KMS-11 (cell line): Measurements from ENCODE around the gene PPIA.

Experiments
- H2AFZ ChIP-seq: fragments of 200-600 bp; sonication (generic); 2 replicates; pipeline ENCODE4 v1.6.1; 2016; ENCODE audit warnings: antibody characterized with exemption, mixed run types, low read depth
- H3K27ac ChIP-seq: fragments of 200-600 bp; sonication (generic); 2 replicates; pipeline ENCODE4 v1.6.1; 2016; ENCODE audit warnings: mild to moderate bottlenecking, mixed run types
- H3K27me3 ChIP-seq: fragments of 200-600 bp; sonication (generic); 2 replicates; pipeline ENCODE4 v1.6.1; 2017; ENCODE audit warnings: mild to moderate bottlenecking, low read depth, mixed run types, moderate library complexity; ENCODE audit not compliant: insufficient read depth
- H3K36me3 ChIP-seq: fragments of 200-600 bp; sonication (generic); 2 replicates; pipeline ENCODE4 v1.6.1; 2017; ENCODE audit warnings: mild to moderate bottlenecking, mixed run types; ENCODE audit not compliant: insufficient read depth
- H3K4me1 ChIP-seq: fragments of 200-600 bp; sonication (generic); 2 replicates; pipeline ENCODE4 v1.6.1; 2016; ENCODE audit warnings: mild to moderate bottlenecking, low read depth, mixed run types; ENCODE audit not compliant: poor library complexity, severe bottlenecking
- H3K4me2 ChIP-seq: fragments of 200-600 bp; sonication (generic); 2 replicates; pipeline ENCODE4 v1.7.0; 2016; ENCODE audit warnings: mild to moderate bottlenecking, mixed run types
- H3K4me3 ChIP-seq: fragments of 200-600 bp; sonication (generic); IDR thresholded peaks from 2 replicates; pipeline ENCODE4 v1.6.1; 2017; ENCODE audit warnings: low read depth, low read length, mixed read lengths; ENCODE audit not compliant: insufficient read depth
- H3K79me2 ChIP-seq: fragments of 200-600 bp; sonication (generic); 2 replicates; pipeline ENCODE4 v1.6.1; 2016; ENCODE audit warnings: low read depth, mixed run types; ENCODE audit not compliant: insufficient read depth
- H3K9ac ChIP-seq: fragments of 200-600 bp; sonication (generic); 2 replicates; pipeline ENCODE4 v1.6.1; 2016; ENCODE audit warnings: mild to moderate bottlenecking, mixed run types
- H4K20me1 ChIP-seq: fragments of 200-600 bp; sonication (generic); 2 replicates; pipeline ENCODE4 v1.6.1; 2016; ENCODE audit warnings: mild to moderate bottlenecking, mixed run types; ENCODE audit not compliant: insufficient read depth
- TF ChIP-seq, protein P1 (sequence below): fragments of 200-600 bp; sonication (generic); conservative IDR thresholded peaks from 2 replicates; pipeline ENCODE4 v1.6.1; 2017; ENCODE audit warnings: low read depth, mild to moderate bottlenecking, antibody characterized with exemption, low read length, moderate library complexity, mixed read lengths

The PPIA gene

DNA sequence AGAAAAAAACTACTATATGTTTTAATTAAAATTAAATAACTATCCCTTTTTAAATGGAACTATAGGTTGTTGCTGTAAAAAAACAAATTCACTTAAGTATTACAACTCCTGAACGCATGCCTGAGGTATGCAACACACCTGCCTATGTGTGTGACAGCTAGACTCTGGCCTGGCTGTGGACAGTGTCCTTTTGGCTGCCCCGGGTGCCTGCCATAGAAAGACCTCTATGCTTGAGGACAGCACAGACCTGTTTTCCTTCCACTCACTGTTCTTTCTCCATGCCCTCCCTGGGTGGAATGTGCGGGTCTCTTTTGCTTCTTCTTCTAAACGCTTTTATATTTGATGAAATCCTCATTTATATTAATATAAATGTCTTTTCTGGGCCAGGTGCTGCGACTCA is 6.5 kb upstream of the PPIA start:
- Histone ChIP-seq H2AFZ (no peak overlapping the region), H3K4me3 (no peak overlapping the region), H3K36me3 (no peaks in the 10 kb centered on the region), H4K20me1 (no peaks in the 10 kb centered on the region), H3K27ac (no peak overlapping the region), H3K4me2 (0 out of 2 replicates have a peak overlapping the region, but pooled peaks have one; percentile 22), H3K4me1 (peaks cover 47% of the 10 kb centered on the region), H3K79me2 (peaks cover 1% of the 10 kb centered on the region; the same call in 1 of the 2 replicates), H3K27me3 (no peaks in the 10 kb centered on the region), H3K9ac (no peak overlapping the region)
- TF ChIP-seq, protein P1, sequence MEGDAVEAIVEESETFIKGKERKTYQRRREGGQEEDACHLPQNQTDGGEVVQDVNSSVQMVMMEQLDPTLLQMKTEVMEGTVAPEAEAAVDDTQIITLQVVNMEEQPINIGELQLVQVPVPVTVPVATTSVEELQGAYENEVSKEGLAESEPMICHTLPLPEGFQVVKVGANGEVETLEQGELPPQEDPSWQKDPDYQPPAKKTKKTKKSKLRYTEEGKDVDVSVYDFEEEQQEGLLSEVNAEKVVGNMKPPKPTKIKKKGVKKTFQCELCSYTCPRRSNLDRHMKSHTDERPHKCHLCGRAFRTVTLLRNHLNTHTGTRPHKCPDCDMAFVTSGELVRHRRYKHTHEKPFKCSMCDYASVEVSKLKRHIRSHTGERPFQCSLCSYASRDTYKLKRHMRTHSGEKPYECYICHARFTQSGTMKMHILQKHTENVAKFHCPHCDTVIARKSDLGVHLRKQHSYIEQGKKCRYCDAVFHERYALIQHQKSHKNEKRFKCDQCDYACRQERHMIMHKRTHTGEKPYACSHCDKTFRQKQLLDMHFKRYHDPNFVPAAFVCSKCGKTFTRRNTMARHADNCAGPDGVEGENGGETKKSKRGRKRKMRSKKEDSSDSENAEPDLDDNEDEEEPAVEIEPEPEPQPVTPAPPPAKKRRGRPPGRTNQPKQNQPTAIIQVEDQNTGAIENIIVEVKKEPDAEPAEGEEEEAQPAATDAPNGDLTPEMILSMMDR: no peak

- Histone ChIP-seq H3K4me1 (peaks cover 54% of the 10 kb centered on the region), H3K4me2 (peak overlapping the region; percentile 22; the same call in 1 of the 2 replicates), H3K36me3 (no peaks in the 10 kb centered on the region), H2AFZ (no peak overlapping the region), H4K20me1 (no peaks in the 10 kb centered on the region), H3K27ac (peak overlapping the region; percentile 26), H3K9ac (no peak overlapping the region), H3K27me3 (no peaks in the 10 kb centered on the region), H3K4me3 (no peak overlapping the region), H3K79me2 (peaks cover 10% of the 10 kb centered on the region; the same call in 1 of the 2 replicates)
- TF ChIP-seq, protein P1: no peak
These were observed 4.9 kb upstream of the PPIA start for GRCh38 chr7:44791278-44792219.

GRCh38 chr7:44793919-44794318 is 2.6 kb upstream of the PPIA start:
- Histone ChIP-seq H2AFZ (no peak overlapping the region), H3K27me3 (no peaks in the 10 kb centered on the region), H3K79me2 (peaks cover 34% of the 10 kb centered on the region), H3K4me2 (no peak overlapping the region), H4K20me1 (peaks cover 16% of the 10 kb centered on the region), H3K36me3 (peaks cover 7% of the 10 kb centered on the region), H3K4me1 (peaks cover 57% of the 10 kb centered on the region), H3K4me3 (no peak overlapping the region), H3K27ac (no peak overlapping the region), H3K9ac (no peak overlapping the region)
- TF ChIP-seq, protein P1: no peak

- no peak overlapping the region for H3K4me2 ChIP-seq
- no peak overlapping the region for H3K27ac ChIP-seq
- H3K36me3 ChIP-seq: peaks cover 11% of the 10 kb centered on the region
- H4K20me1 ChIP-seq: peaks cover 20% of the 10 kb centered on the region
- TF ChIP-seq, protein P1: no peak
- H3K9ac ChIP-seq: no peak overlapping the region
- peaks cover 38% of the 10 kb centered on the region for H3K79me2 ChIP-seq
- no peaks in the 10 kb centered on the region for H3K27me3 ChIP-seq
- H3K4me3 ChIP-seq: no peak overlapping the region
- peaks cover 61% of the 10 kb centered on the region for H3K4me1 ChIP-seq
- H2AFZ ChIP-seq: no peak overlapping the region
These were observed 2.1 kb upstream of the PPIA start for GRCh38 chr7:44794331-44794730.
